NCI-H446 treated with DMSO at 0.1 percent for 48 hours (cell line): ENCODE data around the gene FKBP1C.
"Not testable (repeated sequence)": the region's sequence is repeated elsewhere in the genome, so short reads cannot be mapped to it uniquely, and the experiment has no call there.

Experiments
- DNase-seq: peaks from one replicate; lab custom pipeline; 2025; lab: John Stamatoyannopoulos, UW

FKBP1C gene

DNA sequence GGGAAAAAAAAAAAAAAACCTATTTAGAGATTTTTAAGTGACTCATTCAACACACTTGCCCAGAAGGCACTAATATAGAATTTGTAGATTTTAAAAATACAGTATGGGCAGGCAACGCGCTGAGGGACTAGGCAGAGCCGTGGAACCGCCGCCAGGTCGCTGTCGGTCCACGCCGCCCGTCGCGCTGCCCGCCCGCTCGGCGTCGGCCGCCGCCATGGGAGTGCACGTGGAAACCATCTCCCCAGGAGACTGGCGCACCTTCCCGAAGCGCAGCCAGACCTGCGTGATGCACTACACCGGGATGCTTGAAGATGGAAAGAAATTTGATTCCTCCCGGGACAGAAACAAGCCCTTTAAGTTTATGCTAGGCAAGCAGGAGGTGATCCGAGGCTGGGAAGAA lies at the start of gene FKBP1C:
FKBP1C (plus strand) TSS at position 127 of the 400 bp plus-strand sequence.
- not testable (repeated sequence) for DNase-seq

DNA sequence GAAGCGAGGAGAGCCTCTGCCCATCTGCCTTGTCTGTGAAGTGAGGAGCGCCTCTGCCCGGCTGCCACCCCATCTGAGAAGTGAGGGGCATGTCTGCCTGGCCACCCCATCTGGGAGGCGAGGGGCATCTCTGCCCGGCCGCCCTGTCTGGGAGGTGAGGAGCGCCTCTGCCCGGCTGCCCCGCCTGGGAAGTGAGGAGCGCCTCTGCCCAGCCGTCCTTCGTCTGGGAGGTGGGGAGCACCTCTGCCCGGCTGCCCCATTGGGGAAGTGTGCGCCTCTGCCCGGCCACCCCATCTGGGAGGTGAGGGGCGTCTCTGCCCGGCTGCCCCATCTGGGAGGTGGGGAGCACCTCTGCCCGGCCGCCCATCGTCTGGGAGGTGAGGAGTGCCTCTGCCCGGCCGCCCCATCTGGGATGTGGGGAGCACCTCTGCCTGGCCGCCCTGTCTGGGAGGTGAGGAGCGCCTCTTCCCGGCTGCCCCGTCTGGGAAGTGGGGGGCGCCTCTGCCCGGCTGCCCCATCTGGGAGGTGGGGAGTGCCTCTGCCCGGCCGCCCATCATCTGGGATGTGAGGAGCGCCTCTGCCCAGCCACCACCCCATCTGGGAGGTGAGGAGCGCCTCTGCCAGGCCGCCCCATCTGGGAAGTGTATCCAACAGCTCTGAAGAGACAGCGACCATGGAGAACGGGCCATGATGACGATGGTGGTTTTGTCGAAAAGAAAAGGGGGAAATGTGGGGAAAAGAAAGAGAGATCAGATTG lies 47.0 kb upstream of the FKBP1C start:
- DNase-seq: not testable (repeated sequence)

GRCh38 chr6:63174173-63174572 lies 37.1 kb upstream of the FKBP1C start:
- DNase-seq: no peak

DNA sequence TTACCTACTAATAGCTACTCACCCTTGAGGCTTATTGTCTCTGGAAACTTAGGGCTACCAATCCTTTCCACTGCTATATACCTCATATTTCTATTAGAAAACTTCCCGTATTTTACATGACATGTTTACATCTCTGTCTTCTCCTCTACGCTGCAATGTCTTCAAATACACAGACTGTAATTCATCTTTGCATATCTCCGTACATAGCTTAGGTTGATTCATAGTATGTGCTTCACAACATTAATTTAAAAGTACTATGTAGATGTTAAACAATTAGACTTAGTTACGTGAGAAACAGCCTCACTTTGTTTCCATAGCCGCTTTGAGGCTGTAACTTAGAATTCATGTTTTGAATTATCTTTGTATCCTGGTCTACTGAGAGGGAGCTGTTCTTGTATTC lies 35.1 kb upstream of the FKBP1C start:
- DNase-seq: no peak

DNA sequence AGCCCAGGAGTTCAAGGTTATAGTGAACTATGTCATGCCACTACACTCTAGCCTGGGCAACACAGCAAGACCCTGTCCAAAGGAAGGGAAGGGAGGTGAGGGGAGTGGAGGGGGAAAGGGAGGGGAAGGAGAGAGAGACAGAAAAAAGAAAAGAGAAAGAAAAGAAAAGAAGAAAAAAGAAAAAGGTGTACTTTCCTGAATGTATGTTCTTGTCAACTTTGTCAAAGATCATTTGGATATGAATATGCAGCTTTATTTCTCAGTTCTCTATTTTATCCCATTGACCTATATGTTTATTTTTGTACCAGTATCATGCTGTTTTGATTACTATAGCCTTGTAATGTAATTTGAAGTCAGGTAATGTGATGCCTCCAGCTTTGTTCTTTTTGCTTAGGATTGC lies 30.9 kb upstream of the FKBP1C start:
- no peak for DNase-seq

- no peak for DNase-seq
Measured at GRCh38 chr6:63186970-63187369, 24.3 kb upstream of the FKBP1C start.

GRCh38 chr6:63188828-63189227 lies 22.4 kb upstream of the FKBP1C start:
- DNase-seq: no peak

GRCh38 chr6:63193324-63193723 lies 17.9 kb upstream of the FKBP1C start:
- no peak for DNase-seq

DNA sequence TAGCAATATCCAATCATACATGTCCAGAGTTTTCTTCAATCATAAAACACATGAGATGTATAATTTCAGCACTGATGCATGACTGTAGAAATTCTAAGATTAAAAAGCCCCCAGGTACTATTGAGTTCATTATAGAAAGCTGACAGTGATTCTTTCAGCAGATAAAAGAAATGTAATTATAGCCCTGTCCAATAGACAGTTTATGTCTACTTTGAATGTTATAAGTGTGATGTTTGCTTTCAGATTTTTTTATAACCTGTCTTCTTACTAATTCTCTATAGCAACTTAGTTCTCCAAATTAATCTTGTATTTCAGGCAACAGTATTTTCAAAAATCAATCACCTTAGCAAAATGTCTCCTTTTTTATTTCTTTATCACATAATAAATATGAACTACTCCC lies 13.5 kb upstream of the FKBP1C start:
- no peak for DNase-seq

DNA sequence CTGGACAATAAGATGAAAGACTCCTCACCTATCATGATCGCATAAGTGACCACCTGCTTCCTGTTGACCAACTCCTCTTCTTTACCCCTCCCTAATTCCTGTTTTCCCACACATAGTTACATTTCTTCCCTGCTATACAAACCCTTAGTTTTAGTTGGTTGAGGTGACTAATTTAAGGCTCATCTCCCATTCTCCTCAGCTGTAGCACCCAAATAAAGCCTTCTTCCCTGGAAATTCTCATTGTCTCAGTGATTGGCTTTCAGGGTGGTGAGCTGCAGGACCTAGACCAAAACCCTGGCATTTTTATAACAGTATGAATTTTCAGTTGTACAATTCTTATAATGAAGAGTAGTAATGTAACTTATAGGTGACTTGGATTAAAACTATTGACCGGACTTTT lies 2.1 kb downstream of the FKBP1C start:
- DNase-seq: no peak

GRCh38 chr6:63214816-63215215 lies 3.5 kb downstream of the FKBP1C start:
- no peak for DNase-seq

DNA sequence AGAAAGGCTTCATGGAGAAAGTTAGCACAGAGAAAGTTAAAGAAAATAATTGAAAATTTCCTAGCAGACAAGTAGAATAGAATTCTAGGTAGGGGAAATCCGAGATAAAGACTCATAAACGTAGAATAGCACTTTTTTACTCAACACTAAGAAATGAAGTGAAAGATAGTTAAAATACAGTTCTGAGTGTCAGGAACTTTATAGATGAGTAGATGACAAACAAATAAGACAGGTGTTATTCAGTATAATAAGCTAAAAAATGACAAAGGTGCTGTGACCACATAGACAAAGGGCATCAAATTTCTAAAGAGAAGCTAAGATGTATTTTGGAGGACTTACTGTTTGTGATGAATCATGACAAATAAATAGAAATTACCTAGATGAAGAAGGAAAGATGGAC lies 12.9 kb downstream of the FKBP1C start:
- no peak for DNase-seq

DNA sequence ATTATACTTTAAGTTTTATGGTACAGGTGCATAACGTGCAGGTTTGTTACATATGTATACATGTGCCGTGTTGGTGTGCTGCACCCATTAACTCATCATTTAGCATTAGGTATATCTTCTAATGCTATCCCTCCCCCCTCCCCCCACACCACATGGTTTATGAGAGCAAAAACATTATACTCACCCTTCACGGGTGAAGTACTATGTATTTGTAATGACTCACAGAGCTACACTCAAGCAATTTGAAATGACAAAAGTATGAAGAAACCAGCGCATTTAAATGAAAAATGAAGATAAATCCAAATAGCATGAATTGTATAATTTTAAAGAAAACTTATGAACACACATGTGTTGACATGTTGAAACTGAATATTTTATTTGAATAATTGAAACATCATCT lies 14.7 kb downstream of the FKBP1C start:
- not testable (repeated sequence) for DNase-seq

DNA sequence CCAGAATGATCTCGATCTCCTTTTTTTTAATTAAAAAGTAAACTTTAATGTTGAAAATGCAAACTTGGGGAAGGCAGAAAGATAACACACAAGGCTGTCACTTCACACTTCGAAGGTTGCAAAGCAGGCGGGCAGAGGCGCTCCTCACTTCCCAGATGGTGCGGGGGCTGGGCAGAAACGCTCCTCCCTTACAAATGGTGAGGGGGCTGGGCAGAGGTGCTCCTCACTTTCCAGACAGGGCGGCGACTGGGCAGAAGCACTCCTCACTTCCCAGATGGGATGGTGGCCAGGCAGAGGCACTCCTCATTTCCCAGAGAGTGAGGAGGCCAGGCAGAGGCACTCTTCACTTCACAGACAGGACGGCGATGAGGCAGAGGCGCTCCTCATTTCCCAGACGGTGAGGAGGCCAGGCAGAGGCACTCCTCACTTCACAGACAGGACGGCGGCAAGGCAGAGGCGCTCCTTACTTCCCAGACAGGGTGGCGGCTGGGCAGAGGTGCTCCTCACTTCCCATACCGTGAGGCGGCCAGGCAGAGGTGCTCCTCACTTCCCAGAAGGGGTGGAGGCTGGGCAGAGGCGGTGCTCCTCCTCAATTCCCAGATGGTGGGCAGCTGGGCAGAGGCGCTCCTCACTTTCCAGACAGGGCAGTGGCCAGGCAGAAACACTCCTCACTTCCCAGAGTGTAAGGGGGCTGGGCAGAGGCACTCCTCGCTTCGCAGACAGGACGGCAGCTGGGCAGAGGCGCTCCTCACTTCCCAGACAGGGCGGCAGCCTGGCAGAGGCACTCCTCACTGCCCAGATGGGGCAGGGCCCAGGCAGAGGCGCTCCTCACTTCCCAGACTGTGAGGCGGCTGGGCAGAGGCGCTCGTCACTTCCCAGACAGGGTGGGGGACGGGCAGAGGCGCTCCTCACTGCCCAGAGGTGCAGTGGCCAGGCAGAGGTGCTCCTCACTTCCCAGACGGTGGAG lies 16.9 kb downstream of the FKBP1C start:
- DNase-seq: not testable (repeated sequence)

- not testable (repeated sequence) for DNase-seq
Measured at GRCh38 chr6:63230027-63230426, 18.8 kb downstream of the FKBP1C start.

GRCh38 chr6:63230511-63230910 lies 19.2 kb downstream of the FKBP1C start:
- DNase-seq: not testable (repeated sequence)

DNA sequence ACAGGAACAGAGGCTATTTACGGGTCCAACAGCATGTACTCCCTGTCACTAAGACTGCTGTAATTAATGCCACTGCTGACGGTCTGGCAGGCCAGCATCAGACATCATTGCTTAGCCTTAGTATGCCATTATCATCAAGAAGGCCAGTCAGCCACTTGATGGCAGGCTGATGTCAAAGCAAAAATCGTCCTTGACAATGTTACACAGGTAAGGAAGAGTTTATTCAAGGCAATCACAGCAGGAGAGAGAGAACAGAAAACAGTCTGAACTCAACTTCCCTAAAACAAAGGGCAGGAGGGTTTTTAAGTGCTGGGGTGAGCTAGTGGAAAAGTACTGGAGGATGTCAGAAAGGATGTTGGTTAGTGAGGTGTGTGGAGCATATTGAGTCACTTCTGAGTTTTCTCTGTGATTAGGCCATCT lies 25.1 kb downstream of the FKBP1C start:
- no peak for DNase-seq

DNA sequence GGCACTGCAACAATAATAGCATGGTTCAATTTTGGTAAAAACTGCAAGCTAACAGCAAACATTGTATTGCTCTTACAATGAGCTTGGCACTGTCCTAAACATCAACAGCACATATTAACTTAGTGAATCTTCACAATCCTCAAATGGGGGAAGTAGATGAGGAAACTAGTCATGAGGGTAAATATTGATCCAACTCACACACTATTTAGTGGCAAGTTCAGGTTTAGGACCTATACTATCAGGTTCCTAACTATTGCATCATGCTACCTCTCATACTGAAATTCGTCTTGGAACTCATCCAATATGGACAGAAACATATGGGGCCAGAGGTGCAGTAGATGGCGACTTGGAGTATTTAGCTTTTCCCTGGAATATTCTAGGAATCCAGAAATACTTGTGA lies 34.2 kb downstream of the FKBP1C start:
- DNase-seq: no peak

GRCh38 chr6:63245909-63246308 lies 34.6 kb downstream of the FKBP1C start:
- DNase-seq: no peak

- no peak for DNase-seq
Measured at GRCh38 chr6:63246581-63246980, 35.3 kb downstream of the FKBP1C start.

DNA sequence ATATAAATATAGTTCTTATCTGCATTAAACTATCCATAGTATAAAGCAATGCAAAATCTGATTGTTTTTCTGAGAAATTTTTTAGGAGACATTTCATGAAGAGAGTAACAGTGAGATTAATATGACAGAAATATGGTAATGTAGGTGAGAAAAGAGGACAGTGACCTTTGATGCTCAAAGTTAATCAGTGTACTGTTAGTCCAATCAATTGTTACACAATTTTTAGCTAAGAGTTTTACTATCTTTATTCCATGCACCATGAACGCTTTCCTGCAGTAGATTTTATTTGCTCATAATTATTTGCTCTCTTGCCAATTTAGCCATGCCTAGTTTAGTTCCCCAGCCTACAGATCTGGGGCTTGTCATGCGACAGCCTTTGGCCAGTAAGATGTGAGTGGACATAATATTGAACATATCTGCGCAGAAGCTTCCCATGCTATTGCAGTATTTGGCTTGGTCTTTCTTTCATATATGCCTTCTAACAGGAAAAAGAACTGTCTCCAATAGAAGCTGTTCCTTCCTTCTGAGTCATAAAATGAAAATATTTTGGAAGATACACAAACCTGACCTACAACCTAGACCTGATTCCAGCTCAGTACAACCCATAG lies 38.7 kb downstream of the FKBP1C start:
- DNase-seq: no peak

DNA sequence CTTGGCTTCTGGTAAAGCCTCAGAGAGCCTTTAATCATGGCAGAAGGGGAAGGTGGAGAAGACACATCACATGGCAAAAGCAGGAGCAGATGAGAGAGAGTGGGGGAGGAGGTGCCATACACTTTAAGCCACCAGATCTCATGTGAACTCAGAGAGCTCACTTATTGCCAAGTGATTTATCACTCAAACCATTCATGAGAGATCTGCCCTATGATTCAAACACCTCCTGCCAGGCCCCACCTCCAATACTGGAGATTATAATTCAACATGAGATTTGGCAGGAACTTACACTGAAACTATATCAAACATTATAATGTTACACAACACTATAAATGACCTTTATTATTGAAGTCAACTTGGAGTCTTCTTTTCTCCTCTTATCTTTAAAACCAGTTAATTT lies 47.9 kb downstream of the FKBP1C start:
- no peak for DNase-seq

DNA sequence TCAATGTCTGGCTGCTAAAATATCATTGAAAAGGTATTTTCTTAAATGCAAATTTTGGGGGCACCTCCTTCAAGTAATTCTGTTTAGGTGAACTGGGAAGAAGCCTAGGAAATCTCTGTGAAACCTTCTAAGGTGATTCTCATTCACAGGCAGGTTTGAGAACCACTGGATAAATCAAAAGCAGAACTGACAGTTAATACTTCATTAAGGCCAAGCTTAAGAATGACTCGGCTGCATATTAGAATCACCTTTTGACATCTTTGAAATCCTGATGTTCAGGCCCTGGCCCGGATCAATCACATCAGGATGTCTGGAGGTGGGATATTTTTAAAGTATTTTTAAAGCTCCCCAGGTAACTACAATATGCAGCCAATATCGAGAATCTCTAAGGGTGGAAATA lies 50.6 kb downstream of the FKBP1C start:
- DNase-seq: no peak
